IMR-90 (cell line): ENCODE results near the gene CDH13.

Experiments
- BHLHE40 ChIP-seq: fragments of 150-350 bp; IDR thresholded peaks from 2 replicates; pipeline ENCODE4 v1.6.1; 2016; ENCODE audit warnings: mild to moderate bottlenecking, low read depth, low read length
- CEBPB ChIP-seq: IDR thresholded peaks from 2 replicates; pipeline ENCODE4 v1.6.1; 2012; ENCODE audit warnings: low read depth, low read length, improper control_type of control experiment
- CTCF ChIP-seq: conservative IDR thresholded peaks from 2 replicates; pipeline ENCODE4 v1.5.1; 2012; ENCODE audit warnings: mild to moderate bottlenecking, low read depth, low read length, improper control_type of control experiment
- ELK1 ChIP-seq: fragments of 150-350 bp; IDR thresholded peaks from 2 replicates; pipeline ENCODE4 v1.6.1; 2016; ENCODE audit warnings: low read depth, mild to moderate bottlenecking, low read length, moderate library complexity, borderline replicate concordance
- FOS ChIP-seq: fragments of 150-350 bp; IDR thresholded peaks from 2 replicates; pipeline ENCODE4 v1.6.1; 2016; ENCODE audit warnings: low read depth, low read length
- MAFK ChIP-seq: IDR thresholded peaks from 2 replicates; pipeline ENCODE4 v1.6.1; 2012; ENCODE audit warnings: low read depth, low read length, improper control_type of control experiment
- POLR2A ChIP-seq: IDR thresholded peaks from 2 replicates; pipeline ENCODE4 v1.6.1; 2012; ENCODE audit warnings: mild to moderate bottlenecking, low read depth, low read length
- RAD21 ChIP-seq: IDR thresholded peaks from 2 replicates; pipeline ENCODE4 v1.6.1; 2012; ENCODE audit warnings: low read length, improper control_type of control experiment
- RFX5 ChIP-seq: IDR thresholded peaks from 2 replicates; pipeline ENCODE4 v1.8.0; 2012; ENCODE audit warnings: low read depth, mild to moderate bottlenecking, low read length, moderate library complexity
- SMC3 ChIP-seq: fragments of 150-350 bp; IDR thresholded peaks from 2 replicates; pipeline ENCODE4 v1.6.1; 2016; ENCODE audit warnings: low read depth, mild to moderate bottlenecking, antibody characterized with exemption, low read length, moderate library complexity
- USF2 ChIP-seq: fragments of 150-350 bp; IDR thresholded peaks from 2 replicates; pipeline ENCODE4 v1.6.1; 2017; ENCODE audit warnings: mild to moderate bottlenecking, antibody characterized with exemption, low read length, low read depth

- no peak for TF ChIP-seq USF2
- no peak for TF ChIP-seq CTCF
- no peak for TF ChIP-seq FOS
- no peak for TF ChIP-seq CEBPB
- no peak for TF ChIP-seq POLR2A
- no peak for TF ChIP-seq RAD21
- no peak for TF ChIP-seq MAFK
- no peak for TF ChIP-seq ELK1
- TF ChIP-seq RFX5, result no peak
- no peak for TF ChIP-seq SMC3
- no peak for TF ChIP-seq BHLHE40
Observed at GRCh38 chr16:83561876-83562275, 935.1 kb downstream of the CDH13 start.
